Neural progenitor cell (in vitro differentiated cells): ENCODE results near the gene POT1. TPM values are rescaled to one million over a fixed set of nuclear protein-coding genes. Genes with fewer than 3 reads are reported as not detected.

Experiments used
- DNase-seq: peaks from one replicate; pipeline ENCODE4 v3.0.0-alpha.2; 2016; ENCODE audit warnings: low spot score
- H2AFZ ChIP-seq: fragments of 200-600 bp; sonication (generic); replicated peaks from 2 replicates; pipeline ENCODE4 v1.6.1; 2016; ENCODE audit warnings: antibody characterized with exemption
- H3F3A ChIP-seq: fragments of 200-600 bp; sonication (generic); 2 replicates; pipeline ENCODE4 v1.6.1; 2016; ENCODE audit warnings: antibody characterized with exemption, low read depth
- H3K27ac ChIP-seq: fragments of 200-600 bp; sonication (generic); 2 replicates; pipeline ENCODE4 v1.5.1; 2016; ENCODE audit warnings: mild to moderate bottlenecking
- H3K27me3 ChIP-seq: fragments of 200-600 bp; sonication (generic); 2 replicates; pipeline ENCODE4 v1.6.1; 2016; ENCODE audit warnings: mild to moderate bottlenecking, moderate library complexity
- H3K36me3 ChIP-seq: fragments of 200-600 bp; sonication (generic); 2 replicates; pipeline ENCODE4 v1.5.1; 2016
- H3K4me1 ChIP-seq: fragments of 200-600 bp; sonication (generic); 2 replicates; pipeline ENCODE4 v1.6.1; 2016; ENCODE audit warnings: mixed run types
- H3K4me2 ChIP-seq: fragments of 200-600 bp; sonication (generic); 2 replicates; pipeline ENCODE4 v1.6.1; 2016
- H3K4me3 ChIP-seq: fragments of 200-600 bp; sonication (generic); 2 replicates; pipeline ENCODE4 v1.5.1; 2016
- H3K79me2 ChIP-seq: fragments of 200-600 bp; sonication (generic); 2 replicates; pipeline ENCODE4 v1.6.1; 2016; ENCODE audit warnings: low read depth
- H3K9ac ChIP-seq: fragments of 200-600 bp; sonication (generic); 2 replicates; pipeline ENCODE4 v1.6.1; 2016
- H3K9me3 ChIP-seq: fragments of 200-600 bp; sonication (generic); 2 replicates; pipeline ENCODE4 v1.5.1; 2016; ENCODE audit warnings: low read depth
- H4K20me1 ChIP-seq: fragments of 200-600 bp; sonication (generic); 2 replicates; pipeline ENCODE4 v1.6.1; 2016; ENCODE audit warnings: low read depth
- H3K27ac Mint-ChIP-seq: 3 replicates; pipeline ENCODE4 v1.8.0; 2021; ENCODE audit warnings: mixed read lengths
- H3K27me3 Mint-ChIP-seq: 2 replicates; pipeline ENCODE4 v1.8.0; 2022; ENCODE audit warnings: low read depth, mild to moderate bottlenecking, inconsistent platforms, moderate library complexity, mixed read lengths; ENCODE audit not compliant: insufficient read depth
- H3K36me3 Mint-ChIP-seq: 3 replicates; pipeline ENCODE4 v1.8.0; 2021; ENCODE audit warnings: mixed read lengths
- H3K4me1 Mint-ChIP-seq: 3 replicates; pipeline ENCODE4 v1.8.0; 2021; ENCODE audit warnings: mixed read lengths
- H3K4me3 Mint-ChIP-seq: 3 replicates; pipeline ENCODE4 v1.8.0; 2021; ENCODE audit warnings: mild to moderate bottlenecking, moderate library complexity, mixed read lengths
- H3K9me3 Mint-ChIP-seq: 3 replicates; pipeline ENCODE4 v1.8.0; 2020; ENCODE audit warnings: mixed read lengths
- CTCF ChIP-seq: fragments of 200-600 bp; sonication (generic); IDR thresholded peaks from 2 replicates; pipeline ENCODE4 v1.5.1; 2017; ENCODE audit warnings: antibody characterized with exemption, mild to moderate bottlenecking
- EZH2 ChIP-seq: fragments of 200-600 bp; sonication (generic); IDR thresholded peaks from 2 replicates; pipeline ENCODE4 v1.6.1; 2017; ENCODE audit warnings: antibody characterized with exemption, mild to moderate bottlenecking, moderate library complexity
- EZH2phosphoT487 ChIP-seq: fragments of 200-600 bp; sonication (generic); IDR thresholded peaks from 2 replicates; pipeline ENCODE4 v1.6.1; 2017; ENCODE audit warnings: antibody characterized with exemption
- total RNA-seq: library from RNA; depleted of rRNA; stranded (reverse); fragments of >200 nt; gene quantifications from 2 replicates; pipeline ENCODE4 v1.2.3, GENCODE V29; 2015; ENCODE audit warnings: low replicate concordance

The POT1 gene
- total RNA-seq, 1 donor from 2014 or later: 108 TPM

GRCh38 chr7:124896001-124896400, 33.6 kb downstream of the POT1 start:
- Histone ChIP-seq H3K4me2 (no peak overlapping the region), H4K20me1 (no peaks in the 10 kb centered on the region), H3K9ac (no peak overlapping the region), H3K27ac (no peak overlapping the region), H3K4me3 (no peak overlapping the region), H2AFZ (no peak overlapping the region), H3K27me3 (no peaks in the 10 kb centered on the region), H3K79me2 (no peaks in the 10 kb centered on the region), H3K36me3 (no peaks in the 10 kb centered on the region), H3K4me1 (no peaks in the 10 kb centered on the region), H3F3A (no peaks in the 10 kb centered on the region), H3K9me3 (no peaks in the 10 kb centered on the region)
- H3K4me1 Mint-ChIP-seq: no peaks in the 10 kb centered on the region
- DNase-seq: no peak
- no peak overlapping the region for H3K27ac Mint-ChIP-seq
- H3K36me3 Mint-ChIP-seq: peaks cover 11% of the 10 kb centered on the region
- TF ChIP-seq EZH2 (no peak), EZH2phosphoT487 (no peak), CTCF (no peak)
- peaks cover 3% of the 10 kb centered on the region for H3K9me3 Mint-ChIP-seq
- H3K4me3 Mint-ChIP-seq: no peak overlapping the region
- no peaks in the 10 kb centered on the region for H3K27me3 Mint-ChIP-seq

GRCh38 chr7:124893140-124893827, 36.3 kb downstream of the POT1 start:
- Histone ChIP-seq H3K4me3 (no peak overlapping the region), H4K20me1 (no peaks in the 10 kb centered on the region), H3K36me3 (no peaks in the 10 kb centered on the region), H3K27ac (no peak overlapping the region), H3K4me1 (no peaks in the 10 kb centered on the region), H3K9ac (no peak overlapping the region), H3F3A (no peaks in the 10 kb centered on the region), H3K27me3 (no peaks in the 10 kb centered on the region), H3K9me3 (no peaks in the 10 kb centered on the region), H3K4me2 (no peak overlapping the region), H3K79me2 (no peaks in the 10 kb centered on the region), H2AFZ (no peak overlapping the region)
- no peaks in the 10 kb centered on the region for H3K27me3 Mint-ChIP-seq
- TF ChIP-seq EZH2 (no peak), CTCF (no peak), EZH2phosphoT487 (no peak)
- DNase-seq: no peak
- H3K36me3 Mint-ChIP-seq: peaks cover 8% of the 10 kb centered on the region
- no peak overlapping the region for H3K4me3 Mint-ChIP-seq
- no peaks in the 10 kb centered on the region for H3K4me1 Mint-ChIP-seq
- no peak overlapping the region for H3K27ac Mint-ChIP-seq
- H3K9me3 Mint-ChIP-seq: no peaks in the 10 kb centered on the region

- Histone ChIP-seq H3K9me3 (no peaks in the 10 kb centered on the region), H3F3A (no peaks in the 10 kb centered on the region)
Measured at GRCh38 chr7:124887247-124887646, 42.4 kb downstream of the POT1 start.

More at GRCh38 chr7:124887247-124887646, 42.4 kb downstream of the POT1 start:
- Histone ChIP-seq H2AFZ (no peak overlapping the region), H3K4me1 (no peaks in the 10 kb centered on the region), H3K4me2 (no peak overlapping the region), H3K27me3 (no peaks in the 10 kb centered on the region), H3K36me3 (no peaks in the 10 kb centered on the region), H3K9ac (no peak overlapping the region), H3K27ac (no peak overlapping the region), H3K4me3 (no peak overlapping the region), H3K79me2 (no peaks in the 10 kb centered on the region), H4K20me1 (no peaks in the 10 kb centered on the region)
- Mint-ChIP-seq H3K27me3 (no peaks in the 10 kb centered on the region), H3K4me1 (no peaks in the 10 kb centered on the region), H3K27ac (no peak overlapping the region), H3K4me3 (no peak overlapping the region), H3K9me3 (no peaks in the 10 kb centered on the region), H3K36me3 (peaks cover 8% of the 10 kb centered on the region)
- no peak for TF ChIP-seq CTCF
- TF ChIP-seq EZH2phosphoT487: no peak
- no peak for TF ChIP-seq EZH2
- DNase-seq: no peak
